Endothelial cell of hepatic sinusoid (primary cell): ENCODE measurements around the gene IL6R.

Experiments
- in situ Hi-C: cut with HindIII; loops from 2 replicates; pipeline ENCODE4 v1.10.0; 2017; ENCODE audit warnings: low sequenced_read_pairs

Gene IL6R

DNA sequence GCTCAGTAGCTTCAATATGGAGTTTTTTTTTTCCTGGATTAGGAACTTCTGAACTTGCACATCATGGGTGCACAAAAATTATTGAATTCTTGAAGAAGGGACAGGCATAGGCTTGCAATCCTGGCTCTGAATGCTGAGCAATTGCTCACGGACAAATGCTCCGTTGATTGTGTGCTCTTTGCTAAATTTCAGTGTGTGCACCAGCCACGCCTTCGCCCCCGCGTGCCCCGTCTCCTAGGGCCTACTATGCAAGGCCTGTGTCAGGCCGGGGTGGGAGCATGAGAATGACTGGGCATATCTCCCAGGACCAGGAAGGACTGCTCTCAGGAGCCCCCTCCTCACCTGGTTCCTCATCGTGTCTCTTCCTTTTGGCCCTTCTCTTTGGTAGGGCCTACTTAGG is 17.4 kb downstream of the IL6R start:
- in situ Hi-C loops: no loop called here

DNA sequence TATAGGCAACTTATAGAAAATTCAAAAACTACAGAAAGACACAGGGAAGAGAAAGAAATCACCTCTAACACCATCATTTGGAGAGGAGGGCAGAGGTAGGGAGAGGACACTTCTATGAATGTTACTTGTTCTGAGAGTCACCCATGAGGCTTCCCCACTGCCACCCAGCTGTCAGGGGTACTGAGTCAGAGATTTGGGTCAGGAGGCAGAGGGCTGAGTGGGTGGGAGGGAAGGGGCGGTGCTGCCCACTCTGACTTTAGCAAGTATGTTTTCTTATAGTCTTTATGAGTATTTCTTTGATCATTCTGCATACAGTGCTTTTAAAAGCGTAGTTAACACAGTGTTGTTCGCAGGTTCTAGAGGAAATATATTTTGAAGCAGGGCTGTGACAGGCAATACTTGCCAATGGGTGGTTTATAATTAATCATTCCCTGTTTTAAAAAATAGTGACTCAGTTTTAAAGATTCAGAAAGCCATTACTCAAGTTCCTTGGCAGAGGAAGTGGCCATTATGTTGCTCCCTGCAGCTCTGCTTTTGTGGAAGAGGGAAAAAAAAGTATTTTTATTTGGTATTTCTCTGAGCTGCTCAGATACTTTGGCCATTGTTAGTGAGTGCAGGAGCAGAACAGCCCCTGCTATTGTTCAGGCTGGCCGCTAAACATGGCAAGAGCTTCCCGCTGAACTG is 18.3 kb downstream of the IL6R start:
- in situ Hi-C loops: no loop called here

DNA sequence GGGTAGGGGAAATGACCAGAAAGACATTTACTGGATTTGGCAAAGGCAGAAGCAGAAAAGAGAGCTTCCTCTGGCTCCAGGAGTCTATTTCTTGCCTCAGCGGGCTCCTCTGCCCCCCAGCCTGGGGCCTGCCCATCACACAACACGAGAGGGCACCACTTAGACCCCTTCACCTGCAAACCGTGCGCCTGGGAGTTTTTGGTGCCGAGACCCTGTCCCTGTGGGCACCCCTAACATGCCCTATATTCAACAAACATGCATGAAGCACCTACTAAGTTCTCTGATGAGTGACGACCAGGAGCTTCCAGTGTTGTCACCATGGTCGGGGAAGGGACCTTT is 18.8 kb downstream of the IL6R start:
- in situ Hi-C loops: no loop called here

GRCh38 chr1:154425172-154425571 is 20.0 kb downstream of the IL6R start:
- in situ Hi-C loops: no loop called here

DNA sequence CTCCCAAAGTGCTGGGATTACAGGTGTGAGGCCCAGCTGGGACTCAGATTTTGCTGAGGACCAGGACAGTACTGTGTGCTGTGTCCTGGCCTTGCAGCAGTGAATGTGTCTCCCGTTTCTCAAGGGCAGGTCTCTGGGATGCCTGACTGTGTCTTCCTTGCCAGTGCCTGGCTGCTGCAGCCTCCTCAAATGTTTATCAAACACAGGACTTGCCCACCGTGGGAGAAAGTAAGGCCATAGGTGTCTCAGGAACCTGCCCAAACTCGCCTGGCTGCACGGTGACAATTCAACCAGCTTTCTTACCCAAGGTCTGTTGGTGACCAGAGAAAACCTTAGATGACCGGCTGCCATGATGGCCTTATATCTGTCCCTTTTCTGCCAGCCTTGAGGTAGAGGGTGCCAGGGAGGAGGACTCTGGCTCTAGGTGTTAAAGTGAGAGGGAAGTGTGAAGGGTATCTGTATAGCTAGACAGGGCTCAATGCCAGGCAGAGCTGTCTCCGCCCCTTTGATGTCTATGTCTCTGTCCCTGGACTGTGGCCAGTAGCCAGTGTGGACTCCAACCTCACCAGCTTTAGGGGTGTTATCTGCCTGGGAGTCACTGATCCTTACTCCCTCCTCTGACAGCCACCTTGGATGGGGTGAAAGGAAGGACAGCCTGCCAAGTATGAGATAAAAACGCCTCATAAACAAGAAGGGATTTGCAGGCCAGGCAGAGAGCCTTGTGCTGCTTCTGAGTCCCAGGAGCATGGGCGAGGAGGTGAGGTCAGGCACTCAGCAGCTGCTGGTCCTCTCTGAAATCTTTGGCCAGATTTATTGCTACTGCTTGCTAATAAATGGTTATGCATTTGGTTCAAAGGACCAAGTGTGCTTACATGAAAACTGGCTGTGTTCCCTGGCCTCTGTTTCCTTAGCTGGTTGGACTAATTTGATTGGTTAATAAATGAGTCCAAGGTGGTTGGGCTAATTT is 22.3 kb downstream of the IL6R start:
- in situ Hi-C loops: no loop called here

DNA sequence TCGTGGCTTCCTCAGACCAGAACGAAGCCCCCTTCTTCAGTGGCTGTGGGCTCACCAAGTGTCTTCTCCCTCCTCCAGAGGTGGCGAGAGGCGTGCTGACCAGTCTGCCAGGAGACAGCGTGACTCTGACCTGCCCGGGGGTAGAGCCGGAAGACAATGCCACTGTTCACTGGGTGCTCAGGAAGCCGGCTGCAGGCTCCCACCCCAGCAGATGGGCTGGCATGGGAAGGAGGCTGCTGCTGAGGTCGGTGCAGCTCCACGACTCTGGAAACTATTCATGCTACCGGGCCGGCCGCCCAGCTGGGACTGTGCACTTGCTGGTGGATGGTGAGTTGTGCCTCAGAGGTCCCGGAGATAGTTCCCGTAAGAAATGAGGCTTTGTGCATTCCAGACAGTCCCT is 24.0 kb downstream of the IL6R start:
- in situ Hi-C loops: no loop called here

DNA sequence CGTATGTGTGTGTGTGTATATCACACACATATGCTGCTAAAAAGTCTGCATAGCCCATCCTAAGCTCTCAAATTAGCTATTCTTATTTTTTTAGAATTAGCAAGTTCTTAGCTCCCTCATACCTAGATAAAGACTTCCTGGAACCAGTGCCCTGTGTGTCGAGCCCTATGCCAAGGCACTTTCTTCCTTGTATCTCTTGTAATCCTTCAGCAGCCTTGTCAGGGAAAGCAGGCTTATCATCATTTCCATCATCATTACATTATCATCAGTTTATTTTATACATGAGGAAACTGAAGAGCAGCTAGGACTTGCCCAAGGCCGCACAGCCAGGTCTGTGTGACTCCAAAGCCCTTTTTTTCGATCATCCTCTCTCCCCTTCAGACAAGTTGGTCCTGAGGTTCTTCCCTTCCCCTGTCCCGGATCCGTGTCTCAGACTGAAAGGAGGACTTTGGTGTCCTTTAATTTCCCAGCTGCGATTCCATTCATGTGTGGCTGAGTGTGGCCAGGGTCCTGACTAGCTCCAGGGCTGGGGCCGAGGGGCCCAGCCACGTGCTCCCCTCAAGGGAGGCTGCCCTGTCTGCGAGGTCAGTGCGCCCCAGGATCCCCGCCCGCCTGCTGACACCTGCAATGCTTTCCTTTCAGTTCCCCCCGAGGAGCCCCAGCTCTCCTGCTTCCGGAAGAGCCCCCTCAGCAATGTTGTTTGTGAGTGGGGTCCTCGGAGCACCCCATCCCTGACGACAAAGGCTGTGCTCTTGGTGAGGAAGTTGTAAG is 24.9 kb downstream of the IL6R start:
- in situ Hi-C loops: no loop called here

DNA sequence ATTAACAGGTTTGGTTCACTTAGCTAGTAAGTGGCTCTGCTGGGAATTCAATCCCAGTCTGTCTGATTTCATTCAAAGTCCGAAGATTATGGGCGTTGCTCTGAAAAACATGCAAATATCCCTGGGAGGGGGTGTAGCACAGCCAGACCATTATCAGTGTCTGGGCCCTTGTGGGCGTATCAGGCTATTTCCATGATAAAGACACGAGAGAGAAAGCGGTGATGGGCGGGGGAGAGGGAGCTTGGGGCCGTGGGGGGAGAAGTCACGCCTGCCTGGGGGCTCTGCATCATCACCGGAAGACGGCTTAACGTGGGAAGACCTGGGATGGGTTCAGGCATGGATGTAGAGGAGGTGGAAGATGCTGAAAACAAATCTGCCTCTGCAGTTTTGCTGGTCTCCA is 25.8 kb downstream of the IL6R start:
- in situ Hi-C loops: no loop called here

DNA sequence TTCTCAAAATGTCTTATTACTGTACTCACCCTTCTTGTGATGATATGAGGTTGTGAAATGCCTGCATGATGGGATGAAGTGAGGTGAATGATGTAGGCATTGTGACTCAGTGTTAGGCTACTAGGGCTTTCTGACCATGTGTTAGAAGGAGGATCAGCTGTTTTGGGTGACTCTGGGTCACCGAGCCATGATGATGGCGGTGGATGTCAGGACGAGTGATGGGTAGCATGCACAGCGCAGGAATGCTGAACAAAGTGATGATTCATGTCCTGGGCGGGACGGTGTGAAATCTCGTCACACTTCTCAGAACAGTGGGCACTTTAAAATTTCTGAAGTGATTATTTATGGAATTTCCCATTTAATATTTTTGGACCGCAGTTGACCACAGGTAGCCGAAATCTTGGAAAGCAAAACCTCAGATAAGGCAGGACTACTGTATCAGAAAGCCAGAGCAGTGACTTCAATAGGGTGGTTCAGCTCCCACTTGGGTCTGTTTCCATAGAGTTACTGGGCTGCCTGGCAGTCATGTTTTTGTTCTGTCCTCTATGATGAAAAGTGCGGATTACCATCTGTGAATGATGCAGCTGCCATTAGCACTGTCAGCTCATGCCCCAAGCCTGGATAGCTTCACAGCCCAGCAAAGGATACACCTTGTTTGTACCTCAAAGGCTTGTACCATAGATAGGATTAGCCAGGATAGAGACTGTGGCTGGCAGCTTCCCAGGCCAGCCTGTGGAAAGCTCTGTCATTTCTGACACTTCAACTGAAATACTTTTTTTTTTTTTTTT is 26.6 kb downstream of the IL6R start:
- in situ Hi-C loops: no loop called here

- in situ Hi-C loops: no loop called here
These were observed 28.1 kb downstream of the IL6R start for GRCh38 chr1:154433161-154433764.

GRCh38 chr1:154434346-154435085 is 29.4 kb downstream of the IL6R start:
- in situ Hi-C loops: no loop called here

DNA sequence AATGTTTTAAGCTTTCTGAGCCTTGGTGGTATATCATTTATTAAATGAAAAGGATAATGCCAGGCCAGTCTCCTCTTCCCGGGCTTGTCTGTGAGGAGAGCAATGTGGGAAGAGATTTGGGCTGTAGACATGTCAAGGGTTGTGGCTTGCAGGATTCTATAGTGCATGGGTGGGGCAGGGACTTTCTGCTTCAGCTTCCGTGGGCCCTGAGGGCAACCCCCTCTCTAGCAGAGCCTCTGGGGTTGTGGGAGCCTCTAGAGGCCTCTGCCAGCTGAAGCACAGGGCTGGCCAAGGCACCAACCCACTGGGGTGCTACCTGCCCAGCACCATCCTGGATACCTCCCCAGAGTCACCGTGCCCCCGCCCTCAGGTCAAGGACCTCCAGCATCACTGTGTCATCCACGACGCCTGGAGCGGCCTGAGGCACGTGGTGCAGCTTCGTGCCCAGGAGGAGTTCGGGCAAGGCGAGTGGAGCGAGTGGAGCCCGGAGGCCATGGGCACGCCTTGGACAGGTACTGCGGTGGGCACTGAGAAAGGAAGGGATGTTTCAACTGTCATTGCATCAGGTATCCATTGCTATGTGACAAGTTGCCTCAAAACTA is 30.6 kb downstream of the IL6R start:
- in situ Hi-C loops: no loop called here

GRCh38 chr1:154436433-154436832 is 31.3 kb downstream of the IL6R start:
- in situ Hi-C loops: no loop called here

DNA sequence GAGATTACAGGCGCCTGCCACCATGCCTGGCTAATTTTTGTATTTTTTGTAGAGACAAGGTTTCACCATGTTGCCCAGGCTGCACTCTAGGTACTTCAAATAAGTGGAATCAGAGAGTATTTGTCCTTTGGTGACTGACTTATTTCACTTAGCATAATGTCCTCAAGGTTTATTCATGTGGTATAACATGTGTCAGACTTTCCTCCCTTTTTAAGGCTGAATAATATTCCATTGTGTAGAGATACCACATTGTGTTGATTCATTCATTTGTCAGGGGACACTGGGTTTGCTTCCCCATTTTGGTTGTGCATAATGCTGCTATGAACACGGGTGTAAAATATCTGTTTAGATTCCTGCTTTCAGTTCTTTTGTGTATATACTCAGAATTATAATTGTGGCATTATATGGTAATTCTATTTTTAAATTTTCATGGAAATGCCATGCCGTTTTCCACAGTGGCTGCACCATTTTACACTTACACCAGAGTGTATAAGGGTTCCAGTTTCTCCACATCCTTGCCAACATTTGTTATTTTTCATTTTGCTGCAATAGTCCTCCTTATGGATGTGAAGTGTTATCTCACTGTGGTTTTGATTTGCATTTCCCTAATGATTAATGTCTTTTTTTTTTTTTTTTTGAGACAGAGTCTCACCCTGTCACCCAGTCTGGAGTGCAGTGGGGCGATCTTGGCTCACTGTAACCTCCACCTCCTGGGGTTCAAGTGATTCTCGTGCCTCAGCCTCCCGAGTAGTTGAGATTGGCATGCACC is 35.1 kb downstream of the IL6R start:
- in situ Hi-C loops: loop anchor here (5.0 kb wide), 1 partner anchor 92 kb away; no protein-coding TSS in a partner anchor

GRCh38 chr1:154441241-154441888 is 36.2 kb downstream of the IL6R start:
- in situ Hi-C loops: loop anchor here (5.0 kb wide), 1 partner anchor 91 kb away; no protein-coding TSS in a partner anchor

DNA sequence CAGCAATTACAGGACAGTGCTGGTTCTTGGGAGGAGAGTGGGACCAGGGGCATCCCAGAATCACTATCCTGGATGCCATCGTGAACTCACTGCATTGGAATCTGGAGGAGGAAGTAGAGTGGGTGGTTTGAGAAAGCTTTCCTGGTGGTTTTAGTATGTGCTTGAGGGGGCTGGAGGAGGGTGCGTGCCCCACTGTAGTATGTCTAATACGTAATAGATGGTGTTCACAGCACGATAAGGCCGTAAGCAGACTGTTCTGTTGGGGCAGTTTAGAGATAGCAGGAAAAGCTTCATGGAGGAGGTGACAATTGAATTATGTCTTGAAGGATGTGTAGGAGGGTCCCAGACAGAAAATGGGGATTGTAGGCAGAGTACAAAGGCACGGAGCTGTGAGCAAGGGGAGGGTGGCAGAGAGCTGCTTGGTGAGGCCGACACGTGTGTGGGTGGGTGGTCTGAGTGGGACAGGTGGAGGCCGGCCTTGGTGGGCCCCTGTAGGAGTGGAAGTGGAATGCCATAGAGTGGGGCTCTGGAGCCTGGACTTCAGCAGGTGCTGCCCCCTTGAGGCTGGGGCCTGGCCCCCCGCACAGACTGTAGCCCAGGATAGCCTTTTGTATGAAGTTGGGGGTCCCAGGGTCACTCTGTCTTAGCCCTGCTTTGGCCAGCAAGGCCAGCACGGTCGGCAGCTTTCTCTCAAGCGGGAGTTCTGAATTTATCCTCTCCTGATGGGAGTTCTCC is 37.0 kb downstream of the IL6R start:
- in situ Hi-C loops: loop anchor here (5.0 kb wide), 1 partner anchor 90 kb away; no protein-coding TSS in a partner anchor
